ENCODE data around the gene SESTD1.

- no peak for TF ChIP-seq CTCF (IDR thresholded peaks at IDR 0.05)
- TF ChIP-seq POLR2A (IDR thresholded peaks at IDR 0.05) = no peak
These were observed 158.3 kb downstream of the SESTD1 start for GRCh38 chr2:179106342-179106675.
